Panc1 (cell line): ENCODE data around the gene RIC8B. TPM values are rescaled to one million over a fixed set of nuclear protein-coding genes. Genes with fewer than 3 reads are reported as not detected.

Source experiments
- ATAC-seq: fragments of 200-7000 bp; cut with Tn5 transposase; 2 replicates; pipeline ENCODE4 v1.9.1; 2020; ENCODE audit warnings: mild to moderate bottlenecking, moderate library complexity
- BruUV-seq: library from RNA; stranded (reverse); fragments of 400-500 nt; replicated peaks from 2 replicates; lab custom pipeline; 2021; lab: Mats Ljungman, UMichigan
- CTCF ChIA-PET: fragments of 300-600 bp; sonication (Branson Sonifier 250); formaldehyde crosslinking; loops from one replicate; lab custom pipeline; 2022; ENCODE audit warnings: antibody characterized with exemption; lab: Charles Lee
- POLR2A ChIA-PET: fragments of 300-600 bp; sonication (Branson Sonifier 250); formaldehyde crosslinking; loops from one replicate; lab custom pipeline; 2022; ENCODE audit warnings: antibody characterized with exemption; lab: Charles Lee
- DNase-seq: peaks from one replicate; pipeline ENCODE4 v3.0.0-alpha.2; 2010; ENCODE audit warnings: low read depth, low spot score
- H3K27ac ChIP-seq: 2 replicates; pipeline ENCODE4 v1.5.1; 2011; ENCODE audit warnings: mild to moderate bottlenecking, low read length, inconsistent platforms
- H3K27me3 ChIP-seq: fragments of 200-500 bp; sonication (Bioruptor generic); 2 replicates; pipeline ENCODE4 v1.6.0; 2014; ENCODE audit warnings: low read length, inconsistent platforms; ENCODE audit not compliant: control insufficient read depth, insufficient read depth
- H3K36me3 ChIP-seq: fragments of 200-500 bp; sonication (Bioruptor generic); 2 replicates; pipeline ENCODE4 v1.5.1; 2014; ENCODE audit warnings: inconsistent platforms, mild to moderate bottlenecking, low read length, moderate library complexity; ENCODE audit not compliant: control insufficient read depth, insufficient read depth
- H3K4me1 ChIP-seq: 2 replicates; pipeline ENCODE4 v1.5.1; 2011; ENCODE audit warnings: inconsistent platforms, mild to moderate bottlenecking, low read length, moderate library complexity; ENCODE audit not compliant: control insufficient read depth, insufficient read depth
- H3K4me3 ChIP-seq, 2 experiments: 2 replicates each; pipeline ENCODE4 v1.5.1; 2011 to 2012; ENCODE audit warnings: low read depth in 2 of 2, low read length in 2 of 2, mild to moderate bottlenecking in 2 of 2, inconsistent platforms in 1 of 2, moderate library complexity in 1 of 2
- H3K9me3 ChIP-seq: fragments of 200-500 bp; sonication (Bioruptor generic); 2 replicates; pipeline ENCODE4 v1.5.1; 2014; ENCODE audit warnings: low read depth, mild to moderate bottlenecking, inconsistent platforms, low read length, moderate library complexity; ENCODE audit not compliant: control insufficient read depth, insufficient read depth
- POLR2AphosphoS5 ChIP-seq: IDR thresholded peaks from 2 replicates; pipeline ENCODE4 v1.6.1; 2012; ENCODE audit warnings: mild to moderate bottlenecking, low read depth, low read length, moderate library complexity
- SIN3A ChIP-seq: IDR thresholded peaks from 2 replicates; pipeline ENCODE4 v1.6.1; 2012; ENCODE audit warnings: low read depth, mild to moderate bottlenecking, low read length, moderate library complexity, borderline replicate concordance; ENCODE audit not compliant: insufficient read depth
- TCF7L2 ChIP-seq: IDR thresholded peaks from 2 replicates; pipeline ENCODE4 v1.6.1; 2011; ENCODE audit warnings: mild to moderate bottlenecking, low read depth, low read length, inconsistent platforms
- in situ Hi-C: cut with HindIII; loops from 2 replicates; pipeline ENCODE4 v1.10.0; 2016; ENCODE audit warnings: low sequenced_read_pairs, low pct_unique_long_range_greater_than_20kb
- intact Hi-C: fragments of 100-400 bp; cut with micrococcal nuclease; formaldehyde crosslinking; loops from one replicate; pipeline ENCODE4 v1.10.0; 2022; ENCODE audit not compliant: unreplicated experiment
- total RNA-seq: library from RNA; stranded (reverse); gene quantifications from one replicate; pipeline ENCODE4 v1.2.1, GENCODE V29; 2021; ENCODE audit not compliant: unreplicated experiment
- TF ChIP-seq, protein P1 (sequence below), 2 experiments: IDR thresholded peaks; 2 replicates each; pipeline ENCODE4 v1.6.1; 2011 to 2012; ENCODE audit warnings: low read depth in 2 of 2, control low read depth in 1 of 2, low read length in 1 of 2, mild to moderate bottlenecking in 1 of 2, moderate library complexity in 1 of 2; ENCODE audit not compliant: insufficient read depth in 1 of 2
- TF ChIP-seq, protein P2 (sequence below): fragments of 450-650 bp; IDR thresholded peaks from 2 replicates; pipeline ENCODE4 v1.5.1; 2017; ENCODE audit warnings: mild to moderate bottlenecking

The RIC8B gene
- total RNA-seq, 1 experiment from 2014 or later: 16.1 TPM

DNA sequence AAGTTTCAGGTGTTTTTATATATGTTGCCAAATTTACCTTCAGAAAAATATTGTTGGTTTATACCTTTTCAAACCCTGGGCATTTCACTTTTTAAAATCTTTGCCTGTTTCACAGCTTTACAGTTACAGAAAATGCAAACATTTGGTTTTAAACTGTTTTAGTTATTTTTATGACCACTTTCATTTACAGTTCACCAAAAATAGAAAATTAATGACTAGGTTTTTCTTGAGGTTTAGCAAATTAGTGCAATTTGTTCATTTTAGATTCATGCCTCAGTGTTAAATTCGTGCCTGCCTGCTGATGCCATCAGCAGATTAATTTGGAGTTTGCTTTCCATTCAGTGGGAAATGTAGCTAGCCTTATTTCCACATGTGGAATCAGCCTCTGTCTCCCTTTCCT lies 45.5 kb downstream of the RIC8B start:
- no peaks in the 10 kb centered on the region for H3K27me3 ChIP-seq
- in situ Hi-C loops: no loop called here
- BruUV-seq: no TSS peak
- no peaks in the 10 kb centered on the region for H3K4me1 ChIP-seq
- ATAC-seq (no peak), DNase-seq (no peak)
- H3K9me3 ChIP-seq: no peaks in the 10 kb centered on the region
- ChIA-PET CTCF (no interaction called here), POLR2A (no interaction called here)
- no peak overlapping the region for H3K4me3 ChIP-seq
- H3K36me3 ChIP-seq: peaks cover 6% of the 10 kb centered on the region
- TF ChIP-seq, protein P1, sequence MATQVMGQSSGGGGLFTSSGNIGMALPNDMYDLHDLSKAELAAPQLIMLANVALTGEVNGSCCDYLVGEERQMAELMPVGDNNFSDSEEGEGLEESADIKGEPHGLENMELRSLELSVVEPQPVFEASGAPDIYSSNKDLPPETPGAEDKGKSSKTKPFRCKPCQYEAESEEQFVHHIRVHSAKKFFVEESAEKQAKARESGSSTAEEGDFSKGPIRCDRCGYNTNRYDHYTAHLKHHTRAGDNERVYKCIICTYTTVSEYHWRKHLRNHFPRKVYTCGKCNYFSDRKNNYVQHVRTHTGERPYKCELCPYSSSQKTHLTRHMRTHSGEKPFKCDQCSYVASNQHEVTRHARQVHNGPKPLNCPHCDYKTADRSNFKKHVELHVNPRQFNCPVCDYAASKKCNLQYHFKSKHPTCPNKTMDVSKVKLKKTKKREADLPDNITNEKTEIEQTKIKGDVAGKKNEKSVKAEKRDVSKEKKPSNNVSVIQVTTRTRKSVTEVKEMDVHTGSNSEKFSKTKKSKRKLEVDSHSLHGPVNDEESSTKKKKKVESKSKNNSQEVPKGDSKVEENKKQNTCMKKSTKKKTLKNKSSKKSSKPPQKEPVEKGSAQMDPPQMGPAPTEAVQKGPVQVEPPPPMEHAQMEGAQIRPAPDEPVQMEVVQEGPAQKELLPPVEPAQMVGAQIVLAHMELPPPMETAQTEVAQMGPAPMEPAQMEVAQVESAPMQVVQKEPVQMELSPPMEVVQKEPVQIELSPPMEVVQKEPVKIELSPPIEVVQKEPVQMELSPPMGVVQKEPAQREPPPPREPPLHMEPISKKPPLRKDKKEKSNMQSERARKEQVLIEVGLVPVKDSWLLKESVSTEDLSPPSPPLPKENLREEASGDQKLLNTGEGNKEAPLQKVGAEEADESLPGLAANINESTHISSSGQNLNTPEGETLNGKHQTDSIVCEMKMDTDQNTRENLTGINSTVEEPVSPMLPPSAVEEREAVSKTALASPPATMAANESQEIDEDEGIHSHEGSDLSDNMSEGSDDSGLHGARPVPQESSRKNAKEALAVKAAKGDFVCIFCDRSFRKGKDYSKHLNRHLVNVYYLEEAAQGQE (IDR thresholded peaks at IDR 0.05; ENCODE audit: insufficient read depth in 1 of 2, low read depth in 2 of 2, low read length in 1 of 2): no peak
- TF ChIP-seq, protein P2, sequence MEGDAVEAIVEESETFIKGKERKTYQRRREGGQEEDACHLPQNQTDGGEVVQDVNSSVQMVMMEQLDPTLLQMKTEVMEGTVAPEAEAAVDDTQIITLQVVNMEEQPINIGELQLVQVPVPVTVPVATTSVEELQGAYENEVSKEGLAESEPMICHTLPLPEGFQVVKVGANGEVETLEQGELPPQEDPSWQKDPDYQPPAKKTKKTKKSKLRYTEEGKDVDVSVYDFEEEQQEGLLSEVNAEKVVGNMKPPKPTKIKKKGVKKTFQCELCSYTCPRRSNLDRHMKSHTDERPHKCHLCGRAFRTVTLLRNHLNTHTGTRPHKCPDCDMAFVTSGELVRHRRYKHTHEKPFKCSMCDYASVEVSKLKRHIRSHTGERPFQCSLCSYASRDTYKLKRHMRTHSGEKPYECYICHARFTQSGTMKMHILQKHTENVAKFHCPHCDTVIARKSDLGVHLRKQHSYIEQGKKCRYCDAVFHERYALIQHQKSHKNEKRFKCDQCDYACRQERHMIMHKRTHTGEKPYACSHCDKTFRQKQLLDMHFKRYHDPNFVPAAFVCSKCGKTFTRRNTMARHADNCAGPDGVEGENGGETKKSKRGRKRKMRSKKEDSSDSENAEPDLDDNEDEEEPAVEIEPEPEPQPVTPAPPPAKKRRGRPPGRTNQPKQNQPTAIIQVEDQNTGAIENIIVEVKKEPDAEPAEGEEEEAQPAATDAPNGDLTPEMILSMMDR: no peak
- TF ChIP-seq SIN3A: no peak
- no peak for TF ChIP-seq TCF7L2
- no peak for TF ChIP-seq POLR2AphosphoS5
- intact Hi-C loops: no loop called here
- H3K27ac ChIP-seq: no peak overlapping the region

- BruUV-seq: no TSS peak
- TF ChIP-seq TCF7L2 (no peak), POLR2AphosphoS5 (no peak), SIN3A (no peak)
- TF ChIP-seq, protein P1 (IDR thresholded peaks at IDR 0.05; ENCODE audit: insufficient read depth in 1 of 2, low read depth in 2 of 2, low read length in 1 of 2): no peak
- TF ChIP-seq, protein P2: no peak
- CTCF ChIA-PET: no interaction called here
- no peaks in the 10 kb centered on the region for H3K4me1 ChIP-seq
- H3K9me3 ChIP-seq: no peaks in the 10 kb centered on the region
- ATAC-seq (no peak), DNase-seq (no peak)
- intact Hi-C loops: no loop called here
- H3K4me3 ChIP-seq: no peak overlapping the region
- in situ Hi-C loops: no loop called here
- no peaks in the 10 kb centered on the region for H3K27me3 ChIP-seq
- no peaks in the 10 kb centered on the region for H3K36me3 ChIP-seq
- POLR2A ChIA-PET: no interaction called here
- H3K27ac ChIP-seq: no peak overlapping the region
Measured at GRCh38 chr12:106831699-106832098, 57.2 kb downstream of the RIC8B start.
